Measurements from ENCODE around the gene KDM4B.

KDM4B gene

DNA sequence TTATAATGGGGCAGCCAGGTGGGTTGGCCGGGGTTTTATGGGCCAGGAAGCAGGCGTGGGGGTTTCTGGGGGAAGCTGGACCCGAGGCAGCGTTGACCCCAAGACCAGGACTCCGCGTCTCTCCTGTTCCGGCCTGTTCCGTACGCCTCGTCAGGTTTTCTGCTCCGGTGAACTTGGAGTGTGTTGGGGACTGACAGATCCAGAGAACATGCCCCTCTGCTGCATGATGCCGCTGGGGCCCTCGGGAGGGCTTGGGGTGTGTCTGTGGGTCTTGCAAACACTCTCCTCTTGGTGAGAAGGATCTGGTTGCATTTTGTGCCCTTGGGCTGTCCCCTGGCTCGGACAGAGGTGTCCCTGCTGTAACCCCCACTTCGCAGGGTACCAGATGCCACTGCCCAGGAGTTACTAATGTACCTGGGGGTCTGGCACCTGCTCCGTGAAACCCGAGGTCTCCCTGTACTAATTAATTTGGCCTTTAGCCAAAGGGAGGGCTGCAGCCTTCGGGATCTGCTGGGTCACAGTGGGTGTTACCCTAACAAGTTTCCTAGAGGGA is 15.6 kb downstream of the KDM4B start:
- DNase-seq (ENCODE audit: low read depth in 3 of 3) = no peak

DNA sequence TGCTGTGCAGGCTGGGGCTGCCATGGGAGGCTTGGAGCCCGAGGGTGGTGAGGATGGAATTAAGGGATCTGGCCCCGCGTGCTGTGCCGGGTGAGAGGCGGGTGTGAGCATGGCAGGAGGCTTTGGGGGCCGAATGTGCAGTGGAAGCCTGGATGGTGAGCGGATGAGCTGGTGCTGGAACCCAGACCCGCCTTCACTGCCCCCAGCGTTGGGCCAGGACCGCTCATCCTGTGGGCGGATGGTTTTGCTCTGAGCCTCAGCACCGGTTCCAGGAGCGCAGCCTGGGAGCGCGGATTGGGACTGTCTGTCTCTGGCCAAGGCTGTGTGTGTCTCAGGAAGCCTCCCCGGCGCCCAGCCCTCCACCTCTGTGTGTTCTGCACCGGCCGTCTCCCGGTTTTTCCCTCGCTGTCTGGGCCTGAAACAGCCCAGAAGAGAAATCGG is 16.7 kb downstream of the KDM4B start:
- no peak for DNase-seq (ENCODE audit: low read depth in 3 of 3)

DNA sequence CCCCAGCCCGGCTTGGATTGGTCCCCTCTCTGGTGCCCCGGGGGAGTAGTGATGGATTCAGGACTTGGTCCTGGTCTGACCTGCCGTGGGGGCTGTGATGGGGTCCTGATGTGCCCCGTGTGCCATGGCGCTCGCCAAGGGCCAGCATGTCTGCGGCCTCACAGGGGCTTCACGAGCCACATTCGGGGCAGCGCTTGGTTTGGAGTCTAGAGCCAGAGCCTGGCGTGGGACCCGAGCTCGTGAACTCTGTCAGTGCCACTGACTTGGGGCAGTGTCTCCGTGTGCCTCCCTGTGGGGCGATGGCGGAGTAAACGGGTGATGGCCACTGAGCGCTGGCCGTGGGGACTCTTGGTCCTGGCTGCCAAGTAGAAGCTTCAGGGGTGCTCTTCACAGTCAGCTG is 17.1 kb downstream of the KDM4B start:
- DNase-seq (ENCODE audit: low read depth in 3 of 3) = no peak

DNA sequence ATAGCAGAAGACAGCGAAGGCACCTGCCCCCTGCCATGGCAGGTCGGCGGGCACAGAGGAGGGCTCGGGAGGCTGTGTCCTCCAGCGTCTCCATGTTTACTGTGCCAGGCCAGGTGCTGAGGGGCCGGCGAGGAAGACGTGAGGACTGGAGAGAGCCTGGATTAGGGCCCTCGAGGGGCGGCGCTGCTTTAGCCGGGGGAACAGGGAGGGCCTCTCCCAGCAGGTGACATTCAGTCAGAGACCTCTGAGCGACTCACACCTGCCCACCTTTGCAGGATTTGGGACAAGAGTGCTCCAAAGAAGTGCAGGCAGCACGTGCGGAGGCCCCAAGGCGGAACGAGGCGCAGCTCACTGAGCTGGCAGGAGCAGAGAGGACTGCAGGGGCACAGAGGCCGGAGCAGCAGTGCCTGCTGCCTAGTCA is 17.6 kb downstream of the KDM4B start:
- no peak for DNase-seq (ENCODE audit: low read depth in 3 of 3)

DNA sequence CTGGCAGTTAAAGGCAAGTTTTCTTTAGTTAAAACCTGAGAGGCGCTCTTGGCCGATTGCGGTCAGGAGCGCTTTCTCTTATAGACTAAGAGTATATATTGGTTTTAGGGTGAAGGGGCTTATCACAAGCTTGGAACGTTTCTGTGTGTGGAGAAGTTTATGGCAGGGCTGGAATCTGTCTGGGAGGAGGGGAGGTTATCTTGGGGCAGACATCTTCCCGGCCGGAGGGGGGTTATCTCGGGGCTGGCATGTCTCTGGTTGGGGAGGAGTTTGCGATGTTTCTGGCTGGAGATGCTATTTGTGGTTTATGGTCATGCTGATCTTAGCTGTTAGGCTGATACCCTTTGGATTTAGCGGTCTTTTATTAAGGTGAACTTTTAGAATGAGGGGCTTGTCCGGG is 18.3 kb downstream of the KDM4B start:
- DNase-seq (ENCODE audit: low read depth in 3 of 3) = no peak

DNA sequence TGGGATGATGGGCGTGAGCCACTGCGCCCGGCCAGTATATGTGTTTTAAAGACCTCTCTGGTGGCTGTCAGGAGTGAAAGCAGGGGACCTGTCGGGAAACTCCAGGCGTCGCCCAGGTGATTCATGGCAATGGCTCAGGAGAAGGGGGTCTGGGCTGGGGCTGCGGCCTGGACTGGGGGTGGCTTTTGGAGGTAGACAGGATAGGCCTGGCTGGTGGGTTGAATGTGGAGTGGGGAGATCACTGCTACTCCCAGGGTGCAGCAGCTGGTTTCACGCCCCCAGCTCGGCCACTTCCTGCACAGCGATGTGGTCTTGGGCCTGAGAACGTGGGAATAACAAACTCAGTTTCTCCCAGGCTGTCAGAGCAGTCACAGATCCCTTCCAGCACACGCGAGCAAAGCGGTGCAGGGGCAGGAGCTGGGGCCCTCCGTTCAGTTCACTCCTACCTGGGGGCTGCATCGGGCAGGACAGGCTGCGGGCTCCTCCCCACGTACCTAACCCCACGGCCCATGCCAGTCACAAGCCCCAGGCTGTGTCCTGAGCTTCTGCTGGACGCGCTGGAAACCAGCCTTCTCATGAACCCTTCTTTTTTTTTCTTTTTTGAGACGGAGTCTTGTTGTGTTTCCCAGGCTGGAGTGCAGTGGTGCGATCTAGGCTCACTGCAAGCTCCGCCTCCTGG is 18.9 kb downstream of the KDM4B start:
- no peak for DNase-seq (ENCODE audit: low read depth in 3 of 3)

DNA sequence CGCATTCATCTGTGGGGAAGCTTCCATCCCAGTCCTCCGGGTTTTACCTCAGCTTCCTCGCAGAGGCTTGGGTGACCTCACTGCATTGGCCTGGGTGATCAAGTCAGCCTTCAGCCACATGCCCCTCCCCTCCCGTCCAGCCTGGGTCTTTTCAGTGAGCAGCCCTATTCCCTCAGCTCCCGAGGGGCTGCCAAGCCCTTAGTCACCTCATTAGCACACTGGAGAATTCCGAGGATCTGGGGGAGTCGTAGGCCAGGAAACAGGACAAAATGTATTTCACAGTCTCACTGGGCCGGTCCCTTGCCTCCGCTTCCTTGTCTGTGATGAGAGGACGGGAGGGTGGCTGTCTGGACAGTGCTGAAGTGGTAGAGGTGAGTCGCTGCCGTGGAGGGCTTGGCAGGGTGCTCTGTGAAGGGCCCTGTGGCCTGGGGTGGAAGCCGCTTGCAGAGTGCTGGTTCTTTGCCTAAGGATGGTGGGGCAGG is 19.9 kb downstream of the KDM4B start:
- no peak for DNase-seq (ENCODE audit: low read depth in 3 of 3)

DNA sequence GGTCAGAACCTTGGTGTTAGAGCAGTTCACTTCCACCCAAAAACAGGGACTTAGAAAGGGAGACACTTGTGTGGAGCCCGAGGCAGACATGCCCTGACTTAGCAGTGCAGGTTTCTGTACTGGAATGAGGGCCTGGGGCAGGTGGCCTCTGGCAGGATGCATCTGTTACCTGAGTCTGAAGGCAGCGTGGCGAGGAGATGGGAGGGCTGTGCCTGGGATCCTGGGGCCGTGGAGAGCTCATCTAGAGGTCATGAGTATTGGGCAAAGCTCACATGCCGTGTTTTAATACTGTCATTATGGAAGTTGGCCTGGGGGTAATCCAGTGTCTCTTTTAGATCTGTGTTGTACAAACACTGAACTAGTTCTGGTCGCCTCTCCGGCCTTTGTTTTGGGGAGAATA is 21.4 kb downstream of the KDM4B start:
- DNase-seq (ENCODE audit: low read depth in 3 of 3) = no peak

DNA sequence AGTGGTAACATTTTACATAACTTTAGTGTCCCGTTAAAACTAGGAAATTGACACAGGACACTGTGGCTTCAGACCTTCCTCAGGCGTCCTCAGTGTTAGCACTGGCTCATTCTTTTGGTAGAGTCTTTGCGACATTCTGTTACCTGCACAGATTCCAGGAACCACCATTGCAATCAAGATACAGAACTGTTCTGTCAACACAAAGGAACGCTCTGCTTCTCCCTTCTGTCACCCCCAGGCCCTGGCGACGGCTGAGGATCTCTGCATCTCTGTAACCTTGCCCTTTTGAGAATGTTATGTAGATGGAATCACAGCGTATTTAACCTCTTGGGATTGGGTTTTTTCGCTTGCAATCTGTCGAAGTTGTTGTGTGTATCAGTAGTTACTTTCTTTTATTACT is 22.6 kb downstream of the KDM4B start:
- DNase-seq (ENCODE audit: low read depth in 3 of 3) = no peak

DNA sequence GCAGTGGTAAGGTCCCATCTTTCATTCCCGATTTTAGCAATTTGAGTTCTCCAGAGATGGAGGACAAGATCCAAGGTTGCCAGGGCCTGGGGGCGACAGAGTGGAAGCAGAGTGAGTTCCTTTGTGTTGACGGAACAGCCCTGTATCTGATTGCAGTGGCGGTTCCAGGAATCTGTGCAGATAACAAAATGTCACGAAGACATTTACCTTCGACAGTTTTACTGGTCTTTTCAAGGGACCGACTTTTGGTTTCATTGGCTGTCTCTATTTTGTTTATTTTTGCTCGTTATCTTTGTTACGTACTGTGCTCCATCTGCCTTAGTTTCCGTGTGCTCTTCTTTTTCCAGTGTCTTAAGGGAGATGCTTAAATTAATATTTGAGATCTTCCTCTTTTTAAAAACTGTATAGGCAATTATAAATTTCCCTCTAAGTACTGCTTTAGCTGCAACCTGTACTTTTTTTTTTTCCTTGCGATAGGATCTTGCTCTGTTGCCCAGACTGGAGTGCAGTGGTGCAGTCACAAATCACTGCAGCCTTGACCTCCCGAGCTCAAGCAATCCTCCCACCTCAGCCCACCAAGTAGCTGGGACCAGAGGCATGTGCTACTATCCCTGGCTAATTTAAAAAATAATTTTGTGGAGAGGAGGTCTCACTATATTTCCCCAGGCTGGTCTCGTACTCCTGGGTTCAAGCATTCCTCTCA is 23.2 kb downstream of the KDM4B start:
- DNase-seq (ENCODE audit: low read depth in 3 of 3) = no peak

DNA sequence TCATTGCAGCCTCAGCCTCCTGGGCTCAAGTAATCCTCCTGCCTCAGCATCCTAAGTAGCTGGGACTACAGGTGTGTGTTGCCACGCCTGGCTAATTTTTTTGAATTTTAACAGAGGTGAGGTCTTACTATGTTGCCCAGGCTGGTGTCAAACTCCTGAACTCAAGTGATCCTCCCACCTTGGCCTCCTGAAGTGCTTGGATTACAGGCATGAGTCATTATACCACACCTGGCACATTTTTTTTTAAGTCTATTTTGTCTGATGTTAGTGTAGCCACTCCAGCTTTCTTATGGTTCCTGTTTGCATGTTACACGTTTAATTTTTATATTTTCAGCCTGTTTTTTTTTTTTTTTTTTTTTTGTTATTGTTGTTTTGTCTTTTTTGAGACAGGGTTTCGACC is 24.8 kb downstream of the KDM4B start:
- no peak for DNase-seq (ENCODE audit: low read depth in 3 of 3)

DNA sequence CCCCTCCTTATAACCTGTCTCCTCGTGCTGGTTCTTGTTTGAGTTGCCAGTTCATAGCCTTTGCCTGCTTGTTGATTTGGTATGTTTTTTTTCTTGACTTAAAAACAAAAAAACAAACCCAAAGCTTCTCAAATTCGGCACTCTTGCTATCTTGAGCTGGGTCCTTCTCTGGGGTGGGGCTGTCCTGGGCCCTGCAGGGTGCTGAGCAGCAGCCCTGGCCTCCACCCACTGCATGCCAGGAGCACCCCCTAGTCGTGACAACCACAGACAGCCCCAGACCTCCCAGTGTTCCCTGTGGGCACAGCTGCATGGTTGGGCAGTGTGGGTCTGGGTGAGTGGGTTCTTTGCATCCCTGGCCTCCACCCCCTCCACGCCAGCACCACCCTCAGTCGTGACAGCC is 27.8 kb downstream of the KDM4B start:
- no peak for DNase-seq (ENCODE audit: low read depth in 3 of 3)

DNA sequence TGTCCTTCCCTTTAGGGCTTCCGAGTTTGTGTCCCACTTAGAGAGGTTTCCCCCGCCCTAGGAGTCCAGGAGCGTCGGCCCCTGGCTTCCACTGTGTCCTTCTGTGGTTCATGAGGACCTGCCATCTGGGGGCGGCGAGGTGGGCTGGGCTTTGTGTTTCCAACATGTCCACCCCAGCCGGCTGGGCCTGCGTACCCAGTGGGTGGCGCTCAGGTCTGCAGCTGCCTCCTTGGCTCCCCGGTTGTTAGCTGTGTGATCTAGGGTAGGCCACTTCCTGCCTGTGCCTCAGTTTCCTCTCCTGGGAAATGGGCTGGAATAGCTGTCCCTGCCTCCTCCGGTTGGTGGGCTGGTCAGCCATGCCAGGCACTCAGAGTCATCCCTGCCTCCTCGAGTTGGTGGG is 28.4 kb downstream of the KDM4B start:
- DNase-seq (ENCODE audit: low read depth in 3 of 3) = no peak

DNA sequence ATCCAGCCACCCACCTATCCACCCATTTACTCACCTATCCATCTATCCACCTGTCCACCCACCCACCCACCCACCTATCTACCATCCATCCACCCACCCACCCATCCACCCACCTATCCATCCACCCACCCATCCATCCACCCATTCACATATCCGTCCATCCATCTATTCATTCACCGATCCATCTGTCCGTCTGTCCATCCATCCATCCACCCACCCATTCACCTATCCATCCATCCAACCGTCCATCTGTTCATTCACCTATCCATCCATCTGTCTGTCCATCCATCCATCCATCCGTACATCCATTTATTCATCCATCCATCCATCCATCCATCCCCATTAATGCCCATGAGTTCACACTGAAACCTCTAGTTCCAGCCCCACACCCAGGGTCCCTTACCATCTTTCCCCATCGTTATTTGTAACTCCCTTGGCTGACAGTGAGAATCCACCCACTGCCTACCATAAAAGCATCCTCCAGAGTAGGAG is 31.3 kb downstream of the KDM4B start:
- DNase-seq (ENCODE audit: low read depth in 3 of 3) = no peak

DNA sequence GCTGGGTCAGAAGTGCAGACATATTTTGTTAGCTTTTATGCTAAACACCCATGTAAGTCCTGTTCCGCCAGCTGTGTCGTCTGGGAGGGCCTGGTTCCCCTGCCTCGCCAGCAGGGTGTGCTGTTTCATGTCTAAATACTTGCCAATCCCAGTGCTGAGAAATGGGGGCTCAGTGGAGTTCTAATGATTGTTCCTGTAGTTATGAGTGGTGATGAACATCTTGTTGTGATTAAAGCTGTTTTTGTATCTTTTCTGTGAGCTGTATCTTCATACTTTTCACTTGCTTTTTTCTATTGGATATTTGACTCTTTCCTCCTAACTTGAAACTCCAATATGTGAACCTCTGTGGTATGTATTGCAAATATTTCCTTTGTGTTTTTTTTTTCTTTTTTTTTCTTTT is 32.7 kb downstream of the KDM4B start:
- peak; percentile 5 to 19 (median 15) for DNase-seq (ENCODE audit: low read depth in 3 of 3)

DNA sequence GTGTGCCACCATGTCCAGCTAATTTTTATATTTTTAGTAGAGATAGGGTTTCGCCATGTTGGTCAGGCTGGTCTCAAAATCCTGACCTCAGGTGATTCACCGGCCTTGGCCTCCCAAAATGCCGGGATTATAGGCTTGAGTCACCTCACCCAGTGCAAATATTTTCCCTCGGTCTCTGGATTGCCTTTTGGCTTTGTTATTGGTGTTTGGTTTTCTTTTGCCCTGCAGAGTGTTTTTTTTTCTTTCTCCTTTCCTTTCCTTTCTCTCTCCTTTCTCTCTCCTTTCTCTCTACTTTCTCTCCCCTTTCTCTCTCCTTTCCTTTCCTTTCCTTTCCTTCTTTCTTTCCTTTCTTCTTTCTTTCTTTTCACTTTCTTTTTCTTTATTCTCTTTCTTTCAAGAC is 33.2 kb downstream of the KDM4B start:
- no peak for DNase-seq (ENCODE audit: low read depth in 3 of 3)

DNA sequence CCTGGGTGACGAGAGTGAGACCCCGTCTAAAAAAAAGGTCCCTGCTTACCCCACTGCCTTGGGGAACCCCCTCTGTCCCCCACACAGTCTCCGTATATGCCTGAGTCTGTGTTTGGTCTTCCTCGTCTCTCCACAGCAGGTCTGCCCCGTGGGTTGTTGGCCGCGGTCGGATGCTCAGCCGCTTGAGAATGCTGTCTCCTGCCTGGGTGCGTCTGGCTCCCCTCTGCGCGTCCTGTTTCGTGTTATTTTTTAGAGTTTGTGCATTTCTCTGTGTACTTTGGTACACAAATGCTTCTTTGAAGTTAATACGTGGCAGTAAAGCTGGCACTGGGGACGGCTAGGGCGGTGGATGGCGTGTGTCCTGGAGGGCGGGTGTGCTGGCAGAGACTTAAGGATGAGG is 34.9 kb downstream of the KDM4B start:
- no peak for DNase-seq (ENCODE audit: low read depth in 3 of 3)

DNA sequence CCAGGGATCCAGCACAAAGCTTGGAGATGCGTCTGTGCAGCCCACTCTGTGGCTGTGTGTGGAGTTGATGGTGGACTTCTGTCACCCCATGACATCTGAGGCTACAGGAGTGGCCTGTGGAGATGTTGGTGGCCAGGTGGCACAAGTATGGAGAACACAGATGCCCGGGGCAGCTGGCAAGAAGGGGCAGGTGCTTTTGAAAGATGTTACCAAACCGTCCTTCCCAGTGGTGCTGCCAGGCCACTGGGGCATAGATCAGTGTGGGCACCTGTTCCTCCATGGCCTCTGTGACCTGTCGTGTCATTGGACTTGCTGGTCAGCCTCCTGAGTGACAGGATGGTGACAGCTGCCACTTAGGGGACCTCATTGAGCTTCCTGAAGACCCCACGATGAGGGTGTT is 36.2 kb downstream of the KDM4B start:
- no peak for DNase-seq (ENCODE audit: low read depth in 3 of 3)

DNA sequence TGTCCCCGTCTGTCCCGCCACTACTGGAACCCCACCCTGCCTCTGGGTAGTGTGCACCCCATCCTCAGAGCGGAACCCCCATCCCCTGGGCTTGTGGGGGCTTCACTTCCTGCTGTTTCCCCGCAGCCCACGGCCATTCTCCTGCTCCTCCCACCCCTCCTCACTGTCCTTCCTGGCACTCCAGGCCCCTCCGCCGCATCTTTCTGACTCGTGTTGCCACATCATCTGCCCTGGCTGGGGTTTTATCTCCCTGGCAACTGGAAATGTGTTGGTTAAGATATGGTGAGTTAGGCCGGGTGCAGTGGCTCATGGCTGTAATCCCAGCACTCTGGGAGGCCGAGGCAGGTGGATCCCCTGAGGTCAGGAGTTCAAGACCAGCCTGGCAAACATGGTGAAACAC is 37.3 kb downstream of the KDM4B start:
- DNase-seq (ENCODE audit: low read depth in 3 of 3) = no peak

DNA sequence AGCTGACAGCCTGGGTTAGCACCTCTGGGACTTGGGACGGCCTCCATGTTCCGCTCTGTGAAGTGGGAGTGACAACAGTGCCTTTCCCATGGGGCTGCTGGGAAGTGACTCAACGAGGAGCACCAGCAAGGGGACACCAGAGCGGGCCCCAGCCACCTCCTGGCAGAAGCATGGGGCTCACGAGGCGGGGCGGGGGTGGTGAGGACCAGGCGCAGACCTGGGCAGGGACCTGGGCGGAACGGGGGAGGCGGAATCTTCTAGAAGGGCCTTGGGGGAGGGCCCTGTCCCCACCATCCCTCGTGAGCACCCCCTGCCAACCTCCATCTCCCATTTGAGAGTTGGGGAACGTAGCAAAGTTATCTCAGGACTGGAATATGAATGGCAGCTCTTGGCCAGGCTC is 37.9 kb downstream of the KDM4B start:
- no peak for DNase-seq (ENCODE audit: low read depth in 3 of 3)

DNA sequence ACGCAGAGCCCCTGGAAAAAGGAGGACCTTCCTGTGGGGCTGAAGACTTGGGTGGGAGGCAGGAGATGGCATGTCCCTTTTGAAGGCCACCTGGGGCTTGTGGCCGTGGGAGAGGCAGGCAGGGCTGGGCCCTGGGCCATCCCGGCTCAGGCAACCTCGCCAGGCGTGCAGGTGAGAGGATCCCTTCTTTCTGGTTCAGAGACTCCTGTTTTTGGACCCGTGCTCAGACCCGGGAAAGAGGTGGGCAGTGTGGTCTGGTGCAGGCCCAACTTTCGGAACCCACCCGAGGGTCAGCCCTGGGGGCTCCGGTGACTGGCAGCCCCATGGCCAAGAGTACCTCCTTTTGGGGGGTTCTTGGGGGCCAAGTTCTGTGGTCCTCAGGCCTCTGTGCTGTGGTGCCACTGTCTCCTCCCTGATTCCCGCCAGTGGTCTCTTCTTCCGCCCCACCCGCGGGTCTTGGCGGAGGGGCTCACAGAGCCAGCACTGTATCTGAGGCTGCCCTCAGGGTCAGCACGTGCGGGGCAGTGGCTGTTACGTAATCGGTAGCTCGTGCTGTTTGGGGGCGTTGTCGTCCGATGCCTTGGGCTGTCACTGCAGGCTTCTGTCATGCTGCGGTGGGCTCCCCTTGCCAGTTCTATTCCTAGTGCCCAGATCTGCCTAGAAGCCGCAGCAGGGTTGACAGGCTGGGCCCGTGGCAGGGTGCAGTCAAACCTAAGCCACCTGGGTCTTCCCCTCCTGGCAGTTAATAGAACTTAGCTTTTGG is 42.7 kb downstream of the KDM4B start:
- DNase-seq (ENCODE audit: low read depth in 3 of 3) = no peak

DNA sequence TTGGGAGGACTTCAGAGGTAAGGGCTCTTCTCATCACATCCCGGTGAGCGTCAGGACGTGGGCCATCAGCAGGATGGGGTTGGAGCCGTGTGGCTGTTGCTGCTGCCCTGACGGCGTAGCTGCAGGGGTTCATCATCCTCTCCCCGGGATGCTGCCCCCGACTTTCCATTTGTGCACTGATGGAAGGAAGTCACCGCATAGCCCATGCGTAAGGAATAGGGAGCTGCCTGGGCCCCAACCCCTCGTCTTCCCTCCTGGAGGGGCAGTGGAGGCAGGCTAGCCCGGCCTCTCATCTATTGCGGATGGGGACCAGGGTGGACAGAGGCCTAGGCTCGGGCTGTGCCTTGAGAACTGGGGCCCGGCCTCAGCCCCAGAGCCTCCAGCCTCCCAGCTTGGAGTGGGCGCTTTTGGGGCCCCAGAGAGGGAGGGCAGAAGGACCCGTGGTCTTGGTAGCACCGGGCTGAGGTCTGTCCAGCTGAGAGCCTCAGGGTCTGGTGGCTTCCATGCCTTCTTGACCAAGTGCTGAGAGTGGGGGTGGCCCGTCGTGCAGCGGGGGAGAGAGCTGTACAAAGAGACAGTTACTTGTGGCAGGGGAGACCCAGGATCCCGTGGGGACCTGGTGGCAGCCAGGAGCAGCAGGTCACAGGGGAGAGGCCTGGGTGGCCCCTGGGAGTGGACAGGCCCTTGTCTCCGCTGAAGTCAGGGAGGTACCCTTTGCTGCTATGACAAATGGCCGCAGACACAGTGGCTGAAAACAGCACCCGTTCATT is 44.0 kb downstream of the KDM4B start:
- no peak for DNase-seq (ENCODE audit: low read depth in 3 of 3)
